CD4-positive, alpha-beta T cell treated with Interleukin-17A for 4 hours (primary cell): ENCODE data around the gene RBM44.
"Not testable (repeated sequence)": the region's sequence is repeated elsewhere in the genome, so short reads cannot be mapped to it uniquely, and the experiment has no call there.

ENCODE experiments used
- DNase-seq: peaks from one replicate; pipeline ENCODE4 v3.0.0-alpha.2; 2020; ENCODE audit warnings: mixed read lengths

RBM44 gene

DNA sequence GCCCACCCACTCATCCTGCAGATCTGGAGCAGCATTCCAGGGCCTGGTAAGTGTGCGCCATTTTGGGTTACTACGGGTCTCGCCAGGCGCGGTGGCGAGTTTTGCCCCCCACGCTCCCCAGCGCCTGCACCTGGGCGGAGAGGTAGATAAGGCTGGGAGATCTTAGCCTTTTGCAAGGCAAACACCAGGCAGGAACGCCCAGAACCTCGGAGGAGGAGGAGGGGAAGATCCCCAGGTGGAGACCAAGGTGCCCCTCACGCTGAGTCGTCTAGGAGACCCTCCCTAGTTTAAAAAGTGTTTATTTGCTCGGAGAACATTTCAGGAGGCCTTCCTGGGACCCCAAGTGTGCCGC lies 60.5 kb downstream of the RBM44 start:
- no peak for DNase-seq

DNA sequence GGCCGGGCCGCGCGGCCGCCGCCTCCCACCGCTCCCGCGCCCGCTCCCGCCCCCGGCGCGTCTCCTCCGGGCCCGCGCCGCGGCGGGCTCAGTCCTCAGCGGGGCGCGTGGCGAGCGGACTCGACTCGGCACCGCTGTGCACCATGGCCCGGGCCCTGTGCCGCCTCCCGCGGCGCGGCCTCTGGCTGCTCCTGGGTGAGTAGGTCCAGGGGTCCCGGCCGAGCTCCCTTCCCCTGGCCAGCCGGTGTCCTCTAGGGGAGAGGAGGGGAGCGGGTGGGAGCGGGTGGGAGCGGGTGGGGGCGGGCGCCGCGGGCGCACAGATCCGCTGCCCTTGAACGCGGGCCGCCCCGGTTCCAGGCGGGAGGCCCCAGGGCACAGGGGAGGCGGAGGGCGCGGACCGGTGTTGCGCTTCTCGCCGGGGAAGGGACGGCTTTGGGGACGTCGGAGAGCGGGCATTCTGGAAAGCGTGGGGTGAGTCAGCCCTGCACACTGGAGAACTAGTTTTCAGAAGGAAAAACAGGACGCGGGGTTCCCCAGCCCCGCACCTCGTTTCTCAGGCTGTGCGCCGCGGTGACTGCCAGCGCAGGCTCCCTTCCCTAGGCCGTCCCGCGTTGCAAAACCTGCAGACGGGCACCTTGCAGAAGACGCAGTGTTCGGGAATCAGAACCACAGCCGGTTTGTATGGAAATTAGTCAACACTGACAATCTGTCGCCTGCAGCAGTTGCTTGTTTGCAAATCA lies 61.1 kb downstream of the RBM44 start, which contains the start of gene RAMP1:
Gene RAMP1, plus strand, starts transcription at position 91 of the 740 bp plus-strand sequence. Its CDS starts 53 bp downstream, at position 144.
- peak; percentile 10 for DNase-seq

DNA sequence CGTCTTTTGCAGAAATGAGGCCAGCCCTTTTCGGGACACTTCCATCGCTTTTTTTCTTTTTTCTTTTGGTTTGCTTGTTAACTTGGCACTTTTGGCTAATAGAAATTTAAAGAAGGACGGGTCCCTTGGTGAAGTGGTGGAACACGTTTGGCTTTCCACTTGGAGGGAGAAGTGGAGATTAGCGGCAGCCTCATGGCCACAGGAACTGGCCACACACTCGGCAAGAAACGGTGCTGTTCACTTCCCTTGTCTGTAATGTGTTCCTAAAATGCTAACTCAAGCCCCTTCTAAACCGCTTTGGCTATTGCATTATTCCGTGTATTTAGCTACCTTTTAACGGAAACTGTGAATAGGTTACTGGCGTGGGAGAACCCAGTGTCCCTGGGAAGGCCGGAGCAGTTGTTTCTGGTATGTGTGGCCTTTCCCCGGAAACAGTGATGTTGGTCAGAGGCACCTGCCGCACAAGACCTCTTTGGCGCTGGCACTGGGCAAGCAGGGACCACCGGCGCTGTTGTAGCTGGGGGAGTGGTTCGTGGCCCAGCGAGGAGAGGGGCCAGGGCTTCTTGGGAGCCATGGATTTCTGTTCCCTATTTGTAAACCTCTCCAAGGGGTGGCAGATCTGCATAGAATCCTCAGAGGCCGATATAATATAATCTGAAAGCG lies 61.8 kb downstream of the RBM44 start:
- DNase-seq: no peak

DNA sequence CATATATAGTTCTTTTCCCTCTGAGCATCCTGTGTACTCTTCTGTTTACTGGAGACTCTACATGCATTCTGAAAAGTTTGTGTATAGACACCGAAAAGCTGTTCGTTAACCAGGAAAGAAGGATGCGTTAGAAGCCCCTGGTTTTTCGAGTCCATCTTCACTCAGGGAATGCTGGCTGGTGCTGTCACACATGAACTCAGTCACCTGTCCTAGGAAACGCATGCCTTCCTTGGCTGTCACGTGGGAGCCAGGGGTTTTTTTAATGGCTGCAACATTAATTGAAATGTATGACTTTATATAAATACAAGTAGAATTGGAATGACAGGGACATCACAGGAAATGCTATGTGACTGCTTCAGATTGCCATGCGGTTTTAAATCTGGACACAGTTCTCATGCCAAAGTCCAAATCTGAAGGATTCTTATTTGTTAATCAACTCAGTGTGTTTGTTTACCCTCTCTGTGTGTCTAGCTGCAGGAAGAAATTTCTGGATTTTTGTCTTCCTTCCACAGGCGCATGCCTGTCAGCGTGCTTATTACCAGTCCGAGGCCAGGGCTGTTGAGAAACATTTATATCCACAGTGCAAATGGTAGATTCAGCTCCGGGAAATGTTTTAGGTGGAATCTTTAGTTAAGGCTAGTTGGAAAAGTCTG lies 63.4 kb downstream of the RBM44 start:
- no peak for DNase-seq

DNA sequence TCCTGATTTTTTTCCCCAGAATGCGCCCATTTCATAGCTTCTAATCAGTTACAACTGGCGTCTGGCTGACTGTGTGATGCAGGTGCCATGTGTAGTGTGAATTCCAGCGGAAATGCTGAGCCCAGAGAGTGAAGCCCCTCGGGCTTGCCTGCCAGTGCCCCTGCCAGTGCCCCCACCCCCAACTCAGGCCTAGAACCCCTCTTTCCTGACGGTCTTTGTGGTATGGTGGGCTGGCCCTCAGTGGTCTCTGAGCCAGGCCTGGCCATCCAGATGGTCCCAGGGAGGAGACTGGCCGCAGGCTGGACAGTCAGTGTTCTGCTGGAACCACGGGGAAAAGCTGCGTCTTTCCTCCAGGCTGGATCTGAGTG lies 63.9 kb downstream of the RBM44 start:
- no peak for DNase-seq

DNA sequence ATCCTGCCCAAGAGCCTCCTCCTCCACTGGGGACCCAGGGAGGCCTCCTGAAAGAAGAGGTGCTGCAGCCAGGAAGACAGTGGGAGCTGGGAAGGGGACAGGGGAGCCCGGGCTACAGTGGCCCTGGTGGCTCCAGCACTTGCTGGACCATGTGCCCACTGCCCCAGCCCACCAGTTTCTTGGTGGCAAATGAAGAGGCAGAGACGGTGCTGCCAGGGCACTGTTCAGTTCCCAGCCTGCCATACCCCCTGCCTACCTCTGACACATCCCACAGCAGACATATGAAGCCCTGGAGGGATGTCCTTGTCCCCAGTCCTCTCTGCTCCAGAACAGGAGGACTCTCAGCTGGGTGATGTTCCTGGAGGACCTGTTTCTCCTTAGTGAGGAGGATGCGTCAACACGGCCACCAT lies 64.5 kb downstream of the RBM44 start:
- no peak for DNase-seq

DNA sequence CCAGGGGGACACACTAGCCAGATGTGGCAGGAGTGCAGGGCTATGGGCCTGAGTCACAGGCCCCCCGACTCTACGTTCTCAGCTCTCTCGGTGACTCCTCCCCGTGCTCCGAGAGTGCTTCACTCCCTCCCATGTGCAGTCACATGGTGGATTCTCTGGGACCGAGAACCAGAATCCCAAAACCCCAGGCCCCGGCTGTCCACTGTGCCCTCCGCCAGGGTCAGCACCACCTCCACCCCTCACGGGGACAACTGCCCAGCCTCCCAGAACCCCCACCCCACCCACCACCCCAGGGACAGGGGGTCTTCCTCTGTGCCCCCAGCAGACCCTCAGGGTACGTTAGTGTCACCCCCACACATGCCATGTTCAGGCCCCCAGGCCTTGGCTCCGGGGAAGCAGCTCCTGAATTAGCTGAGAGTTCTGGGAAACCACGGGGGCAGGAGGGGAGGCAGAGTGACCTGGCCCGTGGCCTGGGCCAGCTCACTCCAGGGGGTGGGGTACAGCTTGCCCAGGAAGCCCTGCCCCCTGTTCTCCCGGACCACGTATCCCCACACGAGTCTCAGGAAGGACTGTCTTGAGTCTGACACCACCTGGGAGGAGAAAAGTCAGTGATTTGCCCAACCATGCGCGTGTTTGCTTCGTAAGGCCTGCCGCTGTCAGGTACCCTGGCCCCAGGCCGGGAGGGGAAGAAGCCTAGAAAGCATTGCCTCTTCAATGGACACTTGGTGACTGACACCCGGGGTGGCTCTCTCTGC lies 65.3 kb downstream of the RBM44 start:
- no peak for DNase-seq

DNA sequence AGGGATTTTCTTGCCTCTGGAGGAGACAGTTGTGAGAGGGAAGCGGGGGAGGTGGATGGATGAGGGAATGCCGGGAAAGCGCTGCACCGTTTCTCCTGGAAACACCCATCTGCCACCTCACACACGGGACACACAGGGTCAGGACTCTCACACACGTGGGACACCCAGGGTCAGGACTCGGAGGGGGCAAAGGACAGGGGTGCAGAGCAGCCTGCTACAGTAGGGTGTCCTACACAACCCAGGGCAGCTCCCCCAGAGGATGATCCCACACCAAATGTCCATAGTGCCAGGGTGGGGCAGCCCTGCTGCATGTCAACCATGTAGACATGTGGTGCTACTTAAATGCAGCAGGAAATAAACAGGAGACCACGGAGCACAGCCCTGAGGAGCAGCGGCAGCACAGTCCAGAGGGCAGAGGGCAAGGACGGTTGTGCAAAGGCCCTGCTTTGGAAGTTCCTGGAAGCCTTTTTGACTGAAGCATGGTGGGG lies 65.9 kb downstream of the RBM44 start:
- DNase-seq: no peak

DNA sequence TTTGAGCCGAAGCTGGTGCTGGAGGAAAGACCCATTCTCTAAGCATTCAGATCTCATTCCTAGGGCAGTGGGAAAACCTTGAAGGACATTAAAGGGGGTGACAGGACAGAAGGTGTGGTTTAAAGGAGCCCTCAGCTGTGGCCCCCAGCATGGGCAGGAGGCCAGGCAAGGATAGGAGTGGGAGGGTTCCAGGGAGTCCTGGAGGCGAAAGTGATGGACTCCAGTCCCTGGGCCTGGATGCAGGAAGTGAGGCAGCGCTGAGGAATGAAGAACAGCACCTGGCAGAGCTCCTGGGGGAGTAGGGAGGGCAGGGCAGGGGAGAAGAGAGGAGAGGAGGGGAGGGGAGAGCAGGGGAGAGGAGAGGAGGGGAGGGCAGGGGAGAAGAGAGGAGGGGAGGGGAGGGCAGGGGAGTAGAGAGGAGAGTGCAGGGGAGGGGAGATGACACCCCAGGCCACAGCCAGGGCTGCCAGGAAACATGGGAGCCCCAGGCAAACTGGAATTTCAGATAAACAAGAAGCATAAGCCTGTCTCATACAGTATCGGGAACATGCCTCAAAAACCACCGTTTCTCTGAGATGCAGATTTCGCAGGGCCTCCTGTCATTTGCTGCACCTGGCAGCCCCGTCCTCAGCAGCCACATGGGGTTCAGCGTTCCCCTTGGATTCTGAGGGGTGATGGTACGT lies 66.5 kb downstream of the RBM44 start:
- no peak for DNase-seq

DNA sequence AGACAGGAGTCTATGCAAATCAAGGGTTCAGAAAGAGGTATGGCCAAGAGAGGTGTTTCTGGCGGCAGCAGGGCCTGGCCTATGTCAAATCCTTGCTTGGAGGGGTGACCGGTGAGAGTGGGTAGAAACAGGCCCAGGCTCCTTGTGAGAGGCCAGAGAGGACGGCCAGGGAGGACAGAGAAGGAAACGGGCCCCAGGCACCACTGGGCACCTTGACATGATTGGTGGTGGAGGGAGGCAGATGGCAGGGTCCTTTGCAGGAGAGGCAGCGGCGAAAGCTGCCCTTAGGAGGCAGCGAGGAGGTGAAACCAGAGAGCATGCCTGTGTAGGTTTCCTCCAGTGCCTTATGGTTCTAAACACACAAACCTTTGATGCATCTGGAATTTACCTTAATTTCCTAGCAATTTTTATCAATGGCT lies 67.1 kb downstream of the RBM44 start:
- DNase-seq: no peak

DNA sequence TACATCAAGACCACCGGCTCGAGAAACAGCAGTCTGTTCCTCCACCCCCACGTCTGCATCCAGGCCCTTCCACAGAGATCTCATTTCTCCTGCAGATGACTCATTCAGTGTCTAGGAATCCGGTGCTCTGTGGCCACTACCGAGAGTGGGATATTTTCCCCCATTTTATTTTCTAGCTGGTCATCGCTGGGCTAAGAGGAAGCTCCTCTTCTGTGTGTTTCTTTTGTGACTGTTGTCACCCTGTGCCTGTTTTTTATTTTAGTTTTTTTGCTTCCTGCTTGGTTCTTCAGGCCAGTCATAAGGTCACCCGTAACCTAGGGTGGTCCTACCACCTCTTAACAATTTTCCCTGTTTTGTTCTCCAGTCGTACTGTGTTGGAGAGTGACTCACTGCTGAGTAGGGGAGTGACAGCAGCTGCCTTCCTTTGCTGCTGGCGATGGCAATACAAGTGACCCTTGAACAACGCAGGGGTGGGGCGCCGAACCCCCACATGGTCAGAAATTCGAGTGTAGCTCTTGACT lies 67.6 kb downstream of the RBM44 start:
- DNase-seq: no peak

DNA sequence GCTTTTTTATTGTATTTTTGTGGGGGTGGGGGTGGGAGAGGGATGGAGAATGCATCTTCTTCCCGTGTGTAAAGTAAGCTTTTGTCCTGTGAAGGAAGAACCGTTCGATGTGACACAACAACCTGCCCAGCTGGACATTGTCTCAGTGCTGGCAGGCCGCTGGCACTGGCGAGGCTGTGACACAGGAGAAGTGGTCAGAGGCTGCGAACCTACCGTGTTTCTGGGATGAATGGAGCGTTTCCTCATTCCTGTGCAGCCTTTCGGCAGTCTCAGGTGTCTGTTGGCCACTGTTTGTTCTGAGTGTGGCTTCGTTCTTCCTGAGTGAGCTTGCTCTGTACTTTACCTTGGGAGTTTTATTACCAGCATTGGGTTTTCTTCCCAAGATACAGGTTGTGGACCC lies 68.9 kb downstream of the RBM44 start:
- DNase-seq: no peak

DNA sequence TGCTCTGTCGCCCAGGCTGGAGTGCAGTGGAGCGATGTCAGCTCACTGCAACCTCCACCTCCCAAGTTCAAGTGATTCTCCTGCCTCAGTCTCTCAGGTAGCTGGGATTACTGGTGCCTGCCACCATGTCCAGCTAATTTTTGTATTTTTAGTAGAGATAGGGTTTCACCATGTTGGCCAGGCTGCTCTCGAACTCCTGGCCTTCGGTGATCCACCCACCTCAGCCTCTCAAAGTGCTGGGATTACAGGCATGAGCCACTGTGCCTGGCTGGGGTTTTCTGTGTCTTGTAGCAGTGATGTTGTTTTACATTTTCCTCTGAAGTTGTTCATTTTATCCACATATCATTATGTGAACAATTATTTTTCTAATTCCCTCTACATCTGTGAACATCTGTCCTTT lies 69.5 kb downstream of the RBM44 start:
- DNase-seq: not testable (repeated sequence)

DNA sequence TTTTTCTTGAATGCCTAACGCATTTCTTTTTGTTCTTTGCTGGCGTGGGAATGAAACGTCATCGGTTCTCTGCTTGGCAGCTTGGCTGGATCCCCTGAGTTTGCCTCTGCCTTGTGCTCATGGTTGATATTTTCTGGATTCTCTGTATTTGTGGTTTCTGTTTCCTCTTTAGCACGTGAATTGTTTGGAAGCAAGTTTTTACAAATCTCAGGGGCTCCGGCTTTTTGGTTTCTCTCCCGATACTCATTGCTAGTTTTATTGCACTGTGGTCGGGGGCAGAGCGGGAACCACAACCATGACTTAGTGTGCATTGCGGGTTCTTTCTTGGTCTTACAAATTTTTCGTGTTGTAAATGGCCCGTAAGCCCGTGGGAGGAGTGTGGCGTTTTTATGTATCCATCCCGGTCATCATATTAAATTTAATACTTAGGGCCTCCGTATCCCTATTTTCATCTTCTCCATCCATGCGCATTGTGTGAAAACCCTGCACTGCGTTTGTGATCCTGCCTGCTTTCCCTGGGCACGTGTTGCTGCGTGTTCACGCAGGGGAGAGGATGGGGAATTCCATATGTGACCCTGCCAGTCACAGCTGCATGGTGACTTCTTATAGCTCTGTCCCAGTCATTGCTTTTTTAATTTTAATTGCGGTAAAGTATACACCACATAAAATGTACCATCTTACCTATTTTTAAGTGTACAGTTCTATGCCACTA lies 70.2 kb downstream of the RBM44 start:
- no peak for DNase-seq

DNA sequence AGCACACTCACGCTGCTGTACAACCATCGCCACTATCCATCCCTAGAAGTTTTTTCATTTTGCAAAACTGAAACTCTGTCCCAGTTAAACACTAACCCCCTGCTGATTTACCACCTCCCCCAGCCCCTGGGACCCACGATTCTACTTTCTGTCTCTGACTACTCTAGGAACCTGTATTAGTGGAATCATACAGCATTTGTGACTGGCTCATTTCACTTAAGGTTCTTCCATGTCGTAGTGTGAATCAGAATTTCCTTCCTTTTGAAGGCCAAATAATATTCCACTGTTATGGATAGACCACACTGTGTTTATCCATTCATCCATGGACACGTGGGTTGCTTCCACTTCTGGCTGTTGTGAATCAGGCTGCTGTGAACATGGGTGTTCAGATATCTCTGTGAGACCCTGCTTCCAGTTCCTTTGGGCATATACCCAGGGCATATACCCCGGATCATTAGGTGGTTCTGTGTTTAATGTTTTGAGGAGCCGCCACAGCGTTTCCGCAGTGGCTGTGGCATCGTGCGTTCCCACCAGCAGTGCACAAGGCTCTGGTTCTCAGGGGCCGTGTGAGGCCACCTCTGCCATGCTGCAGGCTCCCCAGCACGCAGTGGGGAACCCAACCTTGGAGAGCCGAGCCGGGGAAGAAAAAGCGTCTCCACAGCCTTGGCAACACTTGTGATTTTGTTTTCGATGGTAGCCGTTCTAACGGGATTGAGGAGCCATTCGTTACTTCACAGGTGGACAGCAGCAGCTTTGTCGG lies 70.9 kb downstream of the RBM44 start:
- DNase-seq: no peak

DNA sequence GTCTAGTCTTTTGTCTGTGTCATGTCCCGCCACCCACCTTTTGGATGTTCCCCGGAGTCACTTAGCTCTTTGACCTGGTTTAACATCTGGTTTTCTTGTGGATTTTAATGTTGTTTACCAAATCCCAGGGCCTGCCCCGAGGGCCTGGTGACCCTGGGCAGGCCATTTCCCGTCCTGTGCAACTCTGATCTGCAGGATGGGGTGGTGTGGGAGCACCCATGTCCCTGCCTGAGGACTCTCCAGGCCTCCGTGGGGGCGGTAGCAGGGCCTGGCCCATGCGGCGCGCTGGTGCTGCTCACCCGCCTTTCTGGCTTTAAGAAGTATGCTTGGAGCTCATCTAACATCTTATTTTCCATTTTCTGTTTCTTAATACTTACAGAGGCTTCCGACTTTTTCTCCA lies 71.5 kb downstream of the RBM44 start:
- DNase-seq: no peak

DNA sequence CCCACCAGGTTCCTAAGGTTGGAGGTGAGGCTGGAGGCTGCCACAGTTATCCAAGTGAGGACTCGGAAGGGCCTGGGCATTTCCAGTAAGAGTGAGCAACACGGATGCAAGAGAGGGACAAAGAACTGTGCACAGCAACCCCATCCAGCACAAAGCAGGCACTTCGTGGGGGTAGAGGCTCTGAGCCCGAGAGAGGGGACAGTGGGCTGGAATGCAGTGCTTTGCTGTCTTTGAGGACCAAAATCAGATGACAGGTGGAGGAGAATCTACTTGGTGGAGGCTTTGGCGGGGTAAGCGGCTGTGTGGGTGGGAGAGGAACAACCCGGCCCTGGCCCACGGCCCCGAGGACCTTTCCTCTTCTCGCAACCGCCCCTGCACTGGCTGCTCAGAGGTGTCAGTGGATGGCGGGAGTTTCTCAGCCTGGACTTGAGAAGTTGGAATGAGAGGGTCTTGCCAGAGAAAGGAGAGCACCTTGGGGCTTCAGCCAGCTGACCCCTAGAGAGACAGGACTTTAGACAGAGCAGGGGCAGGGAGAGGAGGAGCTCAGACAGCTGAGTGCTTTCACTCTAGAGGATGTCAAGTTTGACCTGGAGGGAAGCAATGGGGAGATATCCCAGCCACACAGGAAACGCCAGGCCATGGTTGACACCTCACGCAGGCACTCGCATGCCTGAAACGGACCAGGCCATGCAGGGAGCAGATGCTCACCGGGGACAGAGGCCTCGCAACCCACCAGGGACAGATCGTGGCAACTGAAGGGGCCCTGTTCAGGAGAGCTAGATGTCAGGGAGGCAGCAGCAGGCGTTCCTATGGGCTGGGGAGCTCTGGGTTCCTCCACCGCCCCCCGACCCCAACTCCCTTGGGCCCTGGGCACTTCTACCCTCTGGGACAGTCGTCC lies 72.4 kb downstream of the RBM44 start:
- DNase-seq: no peak

DNA sequence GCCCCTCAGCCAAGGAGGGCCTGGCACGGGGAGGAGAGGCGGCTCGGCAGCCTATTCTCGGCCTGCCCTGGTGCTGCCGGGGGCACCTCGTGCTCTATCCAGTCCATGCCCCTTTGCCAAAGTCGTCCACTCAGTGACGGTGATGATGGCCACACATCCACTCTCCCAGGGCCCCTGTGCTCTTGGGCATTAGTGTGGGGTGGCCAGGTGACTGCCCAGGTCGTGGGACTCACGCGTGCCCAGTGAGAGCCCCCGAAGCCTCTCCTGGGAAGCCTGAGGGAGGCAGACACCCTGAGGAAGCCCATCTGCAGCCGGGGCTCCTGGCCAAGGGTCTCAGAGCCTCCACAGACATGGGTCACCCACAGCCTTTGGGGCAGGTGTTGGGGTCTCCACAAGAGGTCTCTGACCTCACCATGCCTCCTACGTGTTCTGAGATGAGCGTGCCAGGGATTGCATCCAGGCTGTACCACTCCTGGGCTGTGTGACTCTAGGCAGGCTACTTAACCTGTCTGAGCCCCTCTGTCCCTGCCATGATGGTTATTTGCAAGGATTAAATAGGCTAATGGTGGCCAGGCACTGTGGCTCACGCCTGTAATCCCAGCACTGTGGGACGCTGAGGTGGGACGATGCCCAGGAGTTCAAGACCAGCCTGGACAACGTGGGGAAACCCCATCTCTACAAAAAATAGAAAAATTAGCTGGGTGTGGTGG lies 73.8 kb downstream of the RBM44 start:
- DNase-seq: no peak

DNA sequence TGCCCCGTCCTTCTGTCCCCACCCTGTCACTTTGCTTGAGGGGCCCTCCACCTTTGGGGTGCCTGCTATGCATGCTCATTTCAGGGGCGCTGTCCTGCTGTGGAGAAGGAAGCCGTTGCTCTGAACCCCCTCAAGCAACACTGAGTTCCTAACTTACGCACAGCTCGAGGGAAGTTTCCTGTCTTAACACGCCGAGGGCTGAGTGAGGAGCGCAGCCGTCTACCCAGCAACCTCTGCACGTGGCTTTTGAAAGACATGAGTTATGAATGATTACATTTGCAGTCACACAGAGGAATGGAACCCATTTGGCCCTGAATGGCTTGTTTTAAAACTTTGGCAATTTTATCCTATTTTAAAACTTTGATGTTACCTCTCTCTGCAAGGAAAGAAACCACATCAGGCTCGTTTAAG lies 74.8 kb downstream of the RBM44 start:
- DNase-seq: peak; percentile 38
